ENCODE results near the gene DIP2C.
"Not testable (repeated sequence)": the region's sequence is repeated elsewhere in the genome, so short reads cannot be mapped to it uniquely, and the experiment has no call there.

The DIP2C gene

DNA sequence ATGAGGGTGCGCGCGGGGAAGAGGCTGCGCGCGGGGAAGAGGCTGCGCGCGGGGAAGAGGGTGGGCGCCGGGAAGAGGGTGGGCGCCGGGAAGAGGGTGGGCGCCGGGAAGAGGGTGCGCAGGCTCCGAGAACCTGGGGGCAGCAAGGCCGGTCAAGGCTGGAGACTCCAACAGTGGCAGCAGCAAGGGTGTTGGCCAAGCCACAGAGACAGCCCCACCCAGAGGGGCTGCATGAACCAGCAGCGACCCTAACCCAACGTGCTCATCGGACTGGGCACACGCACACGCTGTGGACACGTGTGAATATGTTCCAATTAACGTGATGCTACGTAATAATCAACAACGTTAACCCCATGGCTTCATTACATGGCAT is 48.8 kb downstream of the DIP2C start:
- no peak for DNase-seq (ENCODE audit: low read depth in 1 of 2, low spot score in 1 of 2)

DNA sequence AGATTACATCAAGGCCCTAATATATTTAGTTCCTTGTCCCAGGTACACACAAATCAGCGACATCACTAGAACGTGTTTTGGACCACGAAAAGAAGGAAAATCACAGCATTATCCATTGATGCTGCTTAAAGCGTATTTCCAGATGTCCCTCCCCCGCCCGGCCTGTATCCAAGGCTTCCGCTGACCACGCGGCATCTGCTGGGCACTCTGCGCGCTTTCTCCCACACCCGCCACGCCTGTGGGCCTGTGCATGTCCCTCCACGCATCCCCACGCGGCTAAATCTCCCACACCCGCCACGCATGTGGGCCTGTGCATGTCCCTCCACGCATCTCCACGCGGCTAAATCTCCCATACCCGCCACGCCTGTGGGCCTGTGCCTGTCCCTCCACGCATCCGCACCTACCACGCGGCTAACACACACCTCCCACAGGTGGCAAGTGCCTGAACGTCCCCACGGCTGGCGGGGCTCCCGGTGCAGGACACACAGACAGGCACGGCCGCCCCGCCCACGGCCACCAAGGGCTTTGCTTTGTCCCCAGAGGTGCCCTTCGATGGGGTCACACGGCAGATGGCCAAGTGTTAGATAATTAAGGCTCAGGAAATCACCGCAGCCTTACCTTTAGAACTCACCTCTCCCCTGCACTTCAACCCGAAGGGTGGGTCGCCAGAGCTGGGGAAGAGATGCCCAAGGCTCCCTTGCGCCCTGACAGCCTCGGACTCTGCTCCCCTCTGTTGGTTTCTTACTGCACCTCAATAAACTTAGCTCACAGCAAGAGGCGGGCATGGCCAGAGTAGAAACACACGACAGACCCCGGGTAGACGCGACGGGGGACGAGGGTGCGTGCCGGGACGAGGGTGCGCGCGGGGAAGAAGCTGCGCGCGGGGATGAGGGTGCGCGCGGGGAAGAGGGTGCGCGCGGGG is 49.5 kb downstream of the DIP2C start:
- no peak for DNase-seq (ENCODE audit: low read depth in 1 of 2, low spot score in 1 of 2)

DNA sequence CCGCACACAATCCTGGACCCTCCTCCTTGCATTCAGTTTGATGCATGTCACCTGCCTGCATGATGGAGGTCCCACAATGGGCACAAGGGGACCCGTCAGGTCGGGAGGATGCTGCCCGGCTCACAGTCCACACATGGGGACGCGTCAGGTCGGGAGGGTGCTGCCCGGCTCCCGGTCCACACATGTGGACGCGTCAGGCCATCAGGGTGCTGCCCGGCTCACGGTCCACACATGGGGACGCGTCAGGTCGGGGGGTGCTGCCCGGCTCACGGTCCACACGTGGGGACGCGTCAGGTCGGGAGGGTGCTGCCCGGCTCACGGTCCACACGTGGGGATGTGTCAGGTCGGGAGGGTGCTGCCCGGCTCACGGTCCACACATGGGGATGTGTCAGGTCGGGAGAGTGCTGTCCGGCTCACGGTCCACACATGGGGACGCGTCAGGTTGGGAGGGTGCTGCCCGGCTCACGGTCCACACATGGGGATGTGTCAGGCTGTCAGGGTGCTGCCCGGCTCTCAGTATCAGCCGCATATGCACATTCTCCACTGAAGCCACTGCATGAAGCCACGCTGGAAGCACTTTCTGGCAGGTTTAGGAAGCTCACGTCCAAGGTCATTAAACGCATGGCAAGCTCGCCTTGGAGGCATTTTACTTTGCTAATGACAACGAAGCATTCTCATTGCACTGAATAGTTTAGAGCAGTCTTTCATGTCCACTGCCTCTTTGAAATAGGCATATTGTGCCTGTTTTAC is 50.3 kb downstream of the DIP2C start:
- no peak for DNase-seq (ENCODE audit: low read depth in 1 of 2, low spot score in 1 of 2)

DNA sequence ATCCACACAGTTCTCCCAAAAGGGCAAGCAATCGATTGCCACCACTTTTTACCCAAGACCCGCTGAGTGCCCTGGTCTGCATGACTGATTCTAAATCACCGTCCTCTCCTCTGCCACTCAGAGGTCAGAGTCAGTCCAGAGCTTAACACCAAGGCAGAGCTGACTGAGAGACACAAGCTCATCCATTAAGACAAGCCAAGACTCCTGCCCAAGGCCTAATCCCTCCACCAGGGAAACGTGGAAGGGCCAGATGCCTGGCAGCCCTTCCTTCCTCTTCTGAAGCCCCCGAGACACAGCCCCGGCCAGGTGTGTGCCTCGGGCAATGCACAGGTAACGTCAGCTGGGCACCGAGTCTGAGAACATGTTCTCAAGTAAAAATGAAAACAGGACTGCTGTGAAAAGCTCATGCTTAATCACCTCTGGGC is 51.7 kb downstream of the DIP2C start:
- no peak for DNase-seq (ENCODE audit: low read depth in 1 of 2, low spot score in 1 of 2)

DNA sequence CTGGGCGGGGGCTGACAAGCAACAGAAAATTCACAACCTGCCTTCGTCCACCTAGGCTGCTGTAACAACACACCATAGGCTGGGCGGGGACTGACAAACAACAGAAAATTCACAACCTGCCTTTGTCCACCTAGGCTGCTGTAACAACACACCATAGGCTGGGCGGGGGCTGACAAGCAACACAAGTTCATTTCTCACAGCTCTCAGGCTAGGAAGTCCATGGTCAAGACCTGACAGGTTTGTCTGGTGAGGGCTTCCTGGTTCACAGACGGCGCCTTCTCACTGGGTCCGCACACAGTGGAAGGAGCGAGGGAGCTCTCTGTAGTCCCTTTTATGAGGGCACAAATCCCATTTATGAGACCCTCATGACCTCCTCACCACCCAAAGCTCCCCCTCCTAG is 52.2 kb downstream of the DIP2C start:
- DNase-seq (ENCODE audit: low read depth in 1 of 2, low spot score in 1 of 2) = no peak

DNA sequence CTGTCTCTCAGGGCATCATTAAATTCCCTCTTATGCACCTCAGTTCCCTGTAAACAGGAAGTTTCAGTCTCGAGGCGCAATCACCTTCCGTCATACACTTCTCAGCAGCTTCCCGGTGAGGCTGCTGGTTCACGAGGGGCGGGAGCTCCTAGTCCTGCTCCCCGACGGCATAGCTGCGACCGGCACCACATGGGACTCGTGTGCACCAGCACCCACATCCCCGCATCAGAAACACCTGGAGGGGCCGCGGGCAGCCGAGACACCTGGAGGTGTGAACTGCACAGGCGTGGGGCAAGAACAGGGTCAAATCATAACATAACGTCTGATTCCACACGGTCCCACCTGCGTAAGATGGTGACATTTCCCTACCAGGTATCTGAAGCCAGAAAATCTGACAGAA is 52.7 kb downstream of the DIP2C start:
- no peak for DNase-seq (ENCODE audit: low read depth in 1 of 2, low spot score in 1 of 2)

DNA sequence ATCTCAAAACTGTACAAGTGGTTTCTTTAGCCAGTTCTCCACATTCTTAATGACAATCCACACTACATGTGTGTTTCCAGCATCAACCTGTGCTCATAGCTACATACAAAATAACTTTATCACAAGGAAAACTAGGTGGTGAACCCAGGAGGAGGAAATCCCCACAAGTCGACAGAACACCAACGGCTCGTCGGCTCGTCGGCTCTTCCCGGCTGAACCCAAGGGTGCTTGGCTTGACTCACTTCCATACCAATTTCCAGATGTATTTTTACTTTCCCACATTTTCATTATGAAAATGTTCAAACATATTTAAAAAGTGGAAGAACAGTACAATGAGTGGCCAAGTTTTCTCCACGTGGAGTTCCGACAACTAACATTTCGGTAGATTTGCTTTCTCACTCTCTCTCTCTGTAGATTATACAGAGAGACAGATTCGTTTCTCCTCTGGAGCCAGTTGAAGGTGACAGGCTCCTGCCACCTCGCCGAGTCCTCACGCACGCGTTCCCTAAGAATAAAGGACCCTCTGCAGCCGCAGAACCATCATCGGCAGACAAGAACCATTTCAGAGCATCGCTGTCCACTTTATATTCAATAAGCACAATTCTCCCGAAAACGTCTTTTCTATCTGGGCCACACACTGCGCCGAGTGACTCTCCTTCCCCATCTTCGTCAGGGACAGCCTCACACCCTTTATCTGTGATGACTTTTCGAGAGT is 53.3 kb downstream of the DIP2C start:
- no peak for DNase-seq (ENCODE audit: low read depth in 1 of 2, low spot score in 1 of 2)

DNA sequence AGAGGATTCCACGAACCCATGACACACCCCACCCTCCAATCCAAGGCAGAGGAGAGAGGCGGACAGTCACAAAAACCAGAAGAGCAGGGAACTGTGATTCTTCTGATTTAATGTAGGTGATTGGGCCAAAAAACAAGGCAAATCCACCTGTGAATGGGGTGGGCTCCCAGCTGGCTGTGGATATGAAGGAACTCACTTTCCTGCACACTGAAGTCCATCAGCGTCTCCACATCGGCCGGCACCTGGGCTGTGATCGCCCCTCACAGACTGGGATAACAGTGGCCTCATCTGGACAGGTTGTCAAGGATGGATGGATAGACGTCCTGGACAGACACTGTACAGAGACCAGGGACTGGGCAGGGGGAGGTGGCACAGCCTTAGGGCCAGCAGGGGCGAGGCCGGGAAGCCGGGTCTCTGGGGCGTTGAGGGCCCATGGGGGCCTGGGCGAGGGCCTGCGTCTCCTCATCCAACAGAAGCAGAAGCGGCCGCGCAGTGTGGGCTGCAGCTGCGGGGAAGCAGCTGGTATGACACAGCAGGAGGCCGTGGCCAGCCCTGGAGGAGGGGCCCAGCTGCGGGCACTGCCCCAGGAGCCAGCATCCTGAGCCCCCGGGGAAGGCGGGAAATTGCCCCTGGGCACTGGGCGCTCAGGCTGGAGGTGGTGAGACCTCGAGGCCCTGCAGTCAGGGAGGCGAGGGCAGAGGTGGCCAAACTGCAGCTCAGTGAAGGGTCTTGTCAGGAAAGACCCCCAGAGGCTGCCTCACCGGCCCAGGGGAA is 54.2 kb downstream of the DIP2C start:
- DNase-seq (ENCODE audit: low read depth in 1 of 2, low spot score in 1 of 2) = no peak

DNA sequence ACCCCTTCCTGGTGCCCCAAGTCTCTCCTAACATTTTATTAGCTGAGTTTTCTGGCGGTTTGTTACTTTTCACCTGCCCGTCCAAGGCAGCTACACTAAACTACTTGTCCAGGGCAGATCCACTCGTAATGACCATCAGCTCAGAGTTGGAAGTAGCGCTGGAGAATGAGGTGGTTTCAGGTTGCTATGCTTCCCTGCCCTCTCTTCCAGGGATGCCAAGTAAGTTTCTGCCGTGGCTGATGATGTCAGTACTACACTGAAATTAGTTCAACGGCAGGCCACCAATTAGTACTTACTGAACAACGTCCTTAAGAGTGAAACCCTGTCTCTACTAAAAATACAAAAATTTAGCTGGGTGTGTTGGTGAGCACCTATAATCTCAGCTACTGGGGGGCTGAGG is 55.2 kb downstream of the DIP2C start:
- DNase-seq (ENCODE audit: low read depth in 1 of 2, low spot score in 1 of 2) = no peak

DNA sequence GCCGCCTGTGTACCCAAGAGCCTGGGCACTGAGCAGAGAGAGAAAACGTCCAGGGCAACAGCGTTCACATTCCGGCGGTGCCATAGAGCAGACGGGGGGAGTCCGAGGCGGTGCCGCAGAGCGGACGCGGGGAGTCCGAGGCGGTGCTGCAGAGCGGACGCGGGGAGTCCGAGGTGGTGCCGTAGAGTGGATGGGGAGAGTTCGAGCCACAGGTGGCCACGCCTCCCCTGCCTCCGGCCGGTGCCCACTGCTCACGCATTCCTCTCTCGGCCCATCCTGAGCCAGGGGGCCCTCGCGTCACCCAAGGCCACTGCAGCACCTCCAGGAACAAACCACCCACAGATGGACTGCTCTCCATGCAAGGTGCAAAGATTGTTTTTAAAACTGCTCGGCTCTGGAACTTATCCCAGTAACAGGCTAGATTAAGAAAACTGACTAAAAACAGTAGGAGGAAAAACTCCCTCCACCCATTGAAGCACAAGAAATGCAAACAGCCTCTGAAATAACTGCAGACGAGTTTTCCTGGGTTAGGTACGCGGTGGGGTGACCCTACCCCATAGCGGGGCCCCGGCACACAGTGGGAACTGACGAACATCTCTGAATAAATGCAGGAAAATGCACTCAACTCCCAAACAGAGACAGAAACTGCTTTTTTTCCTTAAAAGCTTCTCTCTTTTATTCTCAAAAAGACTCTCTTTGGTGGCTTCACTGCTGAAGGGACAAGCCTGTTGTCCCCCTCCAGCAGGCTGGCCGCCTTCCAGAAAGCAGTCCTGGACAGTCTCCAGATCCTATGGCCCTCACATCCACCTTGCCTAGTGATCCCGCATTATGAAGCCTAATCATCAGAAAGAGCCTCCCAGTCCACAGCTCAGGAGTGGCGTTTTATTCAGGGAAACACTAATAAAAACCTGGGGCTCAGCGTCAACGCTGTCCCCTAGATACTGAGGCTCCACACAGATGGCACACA is 55.9 kb downstream of the DIP2C start:
- no peak for DNase-seq (ENCODE audit: low read depth in 1 of 2, low spot score in 1 of 2)

DNA sequence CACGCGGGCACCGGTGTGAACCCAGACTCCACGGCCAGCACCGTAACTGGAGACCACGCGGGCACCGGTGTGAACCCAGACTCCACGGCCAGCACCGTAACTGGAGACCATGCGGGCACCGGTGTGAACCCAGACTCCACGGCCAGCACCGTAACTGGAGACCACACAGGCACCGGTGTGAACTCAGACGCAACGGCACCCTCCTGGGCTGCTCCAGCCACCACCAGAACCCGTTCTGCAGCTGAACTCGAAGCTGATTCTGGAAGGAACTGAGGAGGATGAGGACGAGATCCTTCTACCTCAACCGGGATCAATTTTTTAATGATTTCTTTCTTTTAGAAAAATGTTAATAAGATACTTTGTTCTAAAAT is 56.7 kb downstream of the DIP2C start:
- not testable (repeated sequence) for DNase-seq (ENCODE audit: low read depth in 1 of 2, low spot score in 1 of 2)

DNA sequence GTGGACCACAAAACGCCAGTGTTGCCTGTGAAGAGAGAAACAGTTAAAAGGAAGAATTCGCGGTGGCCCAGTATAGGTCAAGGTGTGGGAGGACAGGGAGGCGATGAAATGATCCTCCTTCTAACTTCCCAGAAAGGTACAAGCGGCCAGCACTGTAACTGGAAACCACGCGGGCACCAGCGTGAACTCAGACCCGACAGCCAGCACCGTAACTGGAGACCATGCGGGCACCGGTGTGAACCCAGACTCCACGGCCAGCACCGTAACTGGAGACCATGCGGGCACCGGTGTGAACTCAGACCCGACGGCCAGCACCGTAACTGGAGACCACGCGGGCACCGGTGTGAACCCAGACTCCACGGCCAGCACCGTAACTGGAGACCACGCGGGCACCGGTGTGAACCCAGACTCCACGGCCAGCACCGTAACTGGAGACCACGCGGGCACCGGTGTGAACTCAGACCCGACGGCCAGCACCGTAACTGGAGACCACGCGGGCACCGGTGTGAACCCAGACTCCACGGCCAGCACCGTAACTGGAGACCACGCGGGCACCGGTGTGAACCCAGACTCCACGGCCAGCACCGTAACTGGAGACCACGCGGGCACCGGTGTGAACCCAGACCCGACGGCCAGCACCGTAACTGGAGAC is 57.2 kb downstream of the DIP2C start:
- DNase-seq (ENCODE audit: low read depth in 1 of 2, low spot score in 1 of 2) = not testable (repeated sequence)

DNA sequence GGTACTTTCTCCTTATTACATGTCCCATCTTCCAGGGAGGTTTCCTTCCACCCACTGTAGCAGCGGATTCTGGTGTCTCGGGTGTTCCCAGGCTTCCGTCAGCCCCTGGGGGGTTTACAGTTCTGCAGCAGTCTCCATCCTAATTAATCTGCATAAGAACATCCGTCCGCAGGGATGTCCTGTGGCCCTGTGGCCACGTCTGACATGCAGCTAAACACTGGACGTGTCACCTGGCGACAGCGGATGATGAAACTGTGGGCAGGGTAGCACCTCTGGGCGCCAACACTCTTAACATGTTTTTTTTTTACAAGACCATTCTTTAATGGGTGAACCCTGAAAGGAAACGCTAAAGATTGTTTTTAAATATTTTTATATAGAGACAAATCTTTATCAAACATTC is 58.2 kb downstream of the DIP2C start:
- DNase-seq (ENCODE audit: low read depth in 1 of 2, low spot score in 1 of 2) = no peak

DNA sequence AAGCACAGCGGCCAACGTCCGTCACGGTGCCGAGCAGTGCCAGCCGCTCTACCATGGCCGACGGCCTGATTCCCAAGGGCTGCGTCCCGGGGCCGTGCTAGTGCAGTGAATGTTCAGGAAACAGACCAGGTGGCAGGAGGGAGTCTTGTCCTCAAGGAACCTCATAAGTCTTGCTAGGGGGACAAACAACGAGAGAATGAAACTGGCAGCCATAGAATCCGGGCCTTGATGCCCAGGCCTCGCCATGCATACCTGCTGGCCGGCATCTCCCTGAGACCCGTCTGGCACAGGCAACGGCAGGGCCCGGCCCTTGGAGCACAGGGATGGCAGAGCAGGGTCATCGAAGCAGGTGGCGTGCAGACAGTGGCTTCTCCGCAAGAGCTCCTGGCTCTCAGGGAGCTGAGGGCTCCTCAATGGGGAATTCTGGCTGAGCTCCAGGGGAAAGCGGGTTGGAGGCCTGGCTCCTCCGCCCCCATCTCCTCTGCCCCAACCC is 58.8 kb downstream of the DIP2C start:
- DNase-seq (ENCODE audit: low read depth in 1 of 2, low spot score in 1 of 2) = no peak

DNA sequence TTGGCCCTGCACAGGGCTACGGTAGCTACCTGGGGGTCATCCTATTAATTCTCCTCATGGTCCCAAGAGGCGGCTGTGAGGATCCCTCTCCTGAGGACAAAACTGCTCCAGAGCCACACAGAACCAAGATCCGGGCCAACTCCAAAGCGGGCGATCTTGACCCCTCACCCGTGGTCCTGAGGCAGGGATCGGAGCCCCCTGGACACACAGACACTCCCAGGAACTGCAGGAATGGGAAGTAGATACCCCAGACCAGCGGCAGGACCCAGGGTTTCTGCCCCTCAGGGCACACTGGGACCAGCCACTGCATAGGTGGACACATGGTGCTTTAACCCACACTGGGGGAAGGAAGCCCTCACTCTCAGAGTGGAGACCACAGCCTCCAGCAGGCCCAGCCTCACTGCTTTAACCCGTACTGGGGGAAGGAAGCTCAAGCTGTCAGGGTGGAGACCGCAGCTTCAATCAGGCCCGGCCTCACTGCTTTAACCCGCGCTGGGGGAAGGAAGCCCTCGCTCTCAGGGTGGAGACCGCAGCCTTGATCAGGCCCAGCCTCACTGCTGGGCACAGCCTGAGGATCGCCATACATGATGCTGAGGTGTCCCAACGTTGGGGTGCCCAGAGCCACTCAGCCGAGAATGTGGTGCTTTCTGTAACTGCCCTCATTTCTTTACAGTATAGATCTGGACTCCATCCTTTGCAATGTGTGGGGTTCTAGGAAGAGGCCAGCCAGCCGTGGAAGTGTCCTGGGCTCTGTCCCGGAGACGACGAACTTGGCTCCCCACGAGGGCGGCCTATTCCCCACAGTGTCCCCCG is 60.1 kb downstream of the DIP2C start:
- DNase-seq (ENCODE audit: low read depth in 1 of 2, low spot score in 1 of 2) = no peak

DNA sequence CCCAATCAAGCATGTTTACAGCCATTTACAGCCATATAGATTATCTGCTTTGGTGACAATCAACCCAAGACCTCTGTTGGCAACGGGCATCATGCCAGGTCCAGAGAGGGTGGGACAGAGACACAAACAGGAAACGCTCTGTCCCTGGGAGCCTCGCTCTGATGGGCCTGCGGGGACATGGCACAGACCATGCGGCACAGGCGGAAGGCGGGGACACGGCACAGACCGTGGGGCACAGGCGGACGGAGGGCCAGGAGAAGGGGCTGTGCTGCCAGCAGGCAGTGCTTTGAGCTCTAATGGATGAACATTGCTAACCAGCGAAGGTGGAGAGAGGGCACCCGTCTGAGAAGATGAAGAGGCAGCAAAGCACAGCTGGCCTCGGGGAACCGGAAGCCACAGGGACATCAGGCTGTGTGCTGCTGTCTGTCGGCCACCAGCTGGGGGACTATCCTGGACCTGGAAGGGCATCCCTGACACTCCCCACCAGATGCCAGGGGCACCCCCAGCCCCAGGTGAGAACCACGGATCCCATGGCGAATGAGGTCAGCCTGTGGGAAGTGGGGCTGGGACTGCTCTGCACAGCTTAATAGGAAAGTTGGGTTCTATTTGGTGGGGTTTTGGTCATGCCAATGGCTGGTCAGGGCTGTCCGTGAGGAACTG is 61.0 kb downstream of the DIP2C start:
- no peak for DNase-seq (ENCODE audit: low read depth in 1 of 2, low spot score in 1 of 2)

DNA sequence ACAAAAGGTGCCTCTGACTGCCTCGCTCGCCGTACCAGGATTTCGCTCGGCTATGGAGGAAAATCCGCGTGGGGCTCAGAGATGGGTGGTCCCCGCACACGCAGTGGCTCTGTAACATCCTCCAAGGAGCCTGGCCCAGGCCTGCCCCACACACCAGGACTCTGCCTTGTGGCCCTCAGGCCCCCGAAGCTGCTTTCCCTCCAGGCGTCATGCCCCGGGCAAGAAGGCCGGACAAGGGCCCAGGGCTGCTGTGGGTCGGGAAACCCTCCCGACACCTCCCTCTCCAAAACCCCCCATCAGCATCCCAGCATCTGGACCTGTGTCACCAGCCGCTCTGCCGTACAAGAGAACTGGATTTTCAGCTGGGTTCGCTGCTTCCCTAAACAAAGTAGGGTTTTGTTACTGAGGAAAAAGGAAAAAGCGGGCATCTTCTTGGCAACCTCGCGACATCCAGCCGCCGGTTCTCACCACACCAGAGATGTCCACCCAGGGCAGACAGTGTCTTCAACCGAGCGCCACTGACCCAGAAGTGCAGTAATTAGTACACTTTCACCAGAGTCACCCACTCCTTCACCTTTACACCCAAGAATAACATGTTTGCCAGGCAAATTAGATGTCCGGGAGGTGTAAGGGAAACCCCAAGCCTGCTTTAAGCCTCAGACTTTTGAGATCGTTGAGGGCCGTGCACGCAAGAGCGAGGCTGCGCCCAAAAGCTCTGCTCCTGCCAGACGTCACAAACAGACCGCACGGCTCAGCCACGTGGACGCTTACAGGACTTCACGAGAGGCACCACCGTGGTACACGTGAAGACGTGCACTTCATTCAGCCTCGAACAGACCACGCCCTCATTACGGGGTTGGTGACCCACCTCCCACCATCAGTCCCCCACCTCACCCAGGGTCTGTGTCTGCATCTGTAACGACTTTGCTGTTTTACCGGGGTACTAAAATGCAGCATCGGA is 62.2 kb downstream of the DIP2C start:
- DNase-seq (ENCODE audit: low read depth in 1 of 2, low spot score in 1 of 2) = no peak
